K562 (cell line): ENCODE measurements around the gene PTPN14.

ENCODE experiments used
- BHLHE40 ChIP-seq: IDR thresholded peaks from 2 replicates; pipeline ENCODE4 v1.6.1; 2011; ENCODE audit warnings: low read length, improper control_type of control experiment
- CEBPZ ChIP-seq: fragments of 150-350 bp; IDR thresholded peaks from 2 replicates; pipeline ENCODE4 v1.6.1; 2014; ENCODE audit warnings: low read depth, mild to moderate bottlenecking, low read length, borderline replicate concordance
- CTCF ChIP-seq, 3 experiments: IDR thresholded peaks in 2 of 3; conservative IDR thresholded peaks in 1 of 3; 2 replicates each; pipeline ENCODE4 v1.5.1; 2011 to 2012; ENCODE audit warnings: low read length in 3 of 3, mild to moderate bottlenecking in 3 of 3, control low read depth in 2 of 3, improper control_type of control experiment in 1 of 3, inconsistent platforms in 1 of 3, low read depth in 1 of 3, mixed read lengths in 1 of 3, moderate library complexity in 1 of 3; ENCODE audit not compliant: insufficient read depth in 2 of 3
- JUND ChIP-seq, 2 experiments: IDR thresholded peaks; 2 replicates in 1 of 2; 3 replicates in 1 of 2; pipeline ENCODE4 v1.6.1; 2011; ENCODE audit warnings: borderline replicate concordance in 2 of 2, low read depth in 2 of 2, low read length in 2 of 2, improper control_type of control experiment in 1 of 2, missing biosample characterization in 1 of 2, missing genetic modification characterization in 1 of 2, missing genetic modification reagents in 1 of 2
- MCM7 ChIP-seq, 2 experiments: fragments of 450-650 bp; IDR thresholded peaks; 2 replicates each; pipeline ENCODE4 v1.6.1; 2016 to 2018
- MYC ChIP-seq, 2 experiments: fragments of 250-450 bp in 1 of 2; sonication (Bioruptor Pico) in 1 of 2; IDR thresholded peaks; 2 replicates each; pipeline versions ENCODE4 v1.5.1 to v1.6.1; 2012 to 2021; ENCODE audit warnings: low read depth in 2 of 2, borderline replicate concordance in 1 of 2, improper control_type of control experiment in 1 of 2, low read length in 1 of 2, mild to moderate bottlenecking in 1 of 2, moderate library complexity in 1 of 2
- POLR2AphosphoS5 ChIP-seq: IDR thresholded peaks from 2 replicates; pipeline ENCODE4 v1.6.1; 2011; ENCODE audit warnings: mild to moderate bottlenecking, low read depth, low read length, moderate library complexity; ENCODE audit not compliant: control insufficient read depth, insufficient read depth
- SOX6 ChIP-seq: fragments of 450-650 bp; IDR thresholded peaks from 2 replicates; pipeline ENCODE4 v1.6.1; 2014; ENCODE audit warnings: mild to moderate bottlenecking
- ZNF253 ChIP-seq: fragments of 250-450 bp; sonication (Bioruptor Pico); conservative IDR thresholded peaks from 2 replicates; pipeline ENCODE4 v1.6.1; 2021; ENCODE audit warnings: mild to moderate bottlenecking
- ZNF277 ChIP-seq: fragments of 250-450 bp; sonication (Bioruptor Pico); IDR thresholded peaks from 2 replicates; pipeline ENCODE4 v1.8.0; 2022; ENCODE audit warnings: inconsistent platforms, mild to moderate bottlenecking, moderate library complexity, borderline replicate concordance

GRCh38 chr1:214475746-214476145 lies 75.7 kb downstream of the PTPN14 start:
- TF ChIP-seq SOX6 (no peak), ZNF277 (CRISPR knock-in tag) (no peak), CTCF (IDR thresholded peaks at IDR 0.05 in 2 of 3, conservative IDR thresholded peaks at IDR 0.05 in 1 of 3; ENCODE audit: insufficient read depth in 2 of 3, low read depth in 1 of 3, low read length in 3 of 3) (no peak), MCM7 (IDR thresholded peaks at IDR 0.05) (no peak), ZNF253 (no peak), POLR2AphosphoS5 (no peak), MYC (IDR thresholded peaks at IDR 0.05; ENCODE audit: low read depth, low read length) (no peak), MYC (CRISPR knock-in tag; IDR thresholded peaks at IDR 0.05; ENCODE audit: borderline replicate concordance, low read depth) (no peak), BHLHE40 (no peak), JUND (IDR thresholded peaks at IDR 0.05; ENCODE audit: borderline replicate concordance, low read depth, low read length) (no peak), JUND (tag; IDR thresholded peaks at IDR 0.05; ENCODE audit: borderline replicate concordance, low read depth, low read length) (no peak), CEBPZ (no peak)
